Erythroblast (primary cell): ENCODE results near the gene NPC1.

Experiments
- GATA1 ChIP-seq: IDR thresholded peaks from 2 replicates; pipeline ENCODE4 v1.6.1; 2011; ENCODE audit warnings: low read depth, mild to moderate bottlenecking, control low read depth, low read length, moderate library complexity
- POLR2A ChIP-seq: IDR thresholded peaks from 2 replicates; pipeline ENCODE4 v1.6.1; 2011; ENCODE audit warnings: mild to moderate bottlenecking, low read length

- TF ChIP-seq POLR2A (no peak), GATA1 (no peak)
Observed at GRCh38 chr18:23547846-23548245, 38.5 kb downstream of the NPC1 start.
